Endodermal cell (in vitro differentiated cells): ENCODE measurements around the gene ULBP1. TPM values are rescaled to one million over a fixed set of nuclear protein-coding genes. Genes with fewer than 3 reads are reported as not detected.

Source experiments
- DNase-seq: peaks from one replicate; pipeline ENCODE4 v3.0.0-alpha.2; 2017
- H3K27ac ChIP-seq: 2 replicates; pipeline ENCODE4 v1.5.1; 2013; ENCODE audit warnings: mild to moderate bottlenecking, low read depth, low read length, moderate library complexity
- H3K27me3 ChIP-seq: 2 replicates; pipeline ENCODE4 v1.6.1; 2013; ENCODE audit warnings: mild to moderate bottlenecking, low read length, moderate library complexity; ENCODE audit not compliant: insufficient read depth, control insufficient read depth, poor library complexity, severe bottlenecking
- H3K36me3 ChIP-seq: 2 replicates; pipeline ENCODE4 v1.7.0; 2013; ENCODE audit warnings: mild to moderate bottlenecking, low read length, moderate library complexity; ENCODE audit not compliant: control insufficient read depth, insufficient read depth
- H3K4me1 ChIP-seq: one replicate; pipeline ENCODE4 v1.7.0; 2013; ENCODE audit warnings: low read length; ENCODE audit not compliant: control insufficient read depth, insufficient read depth
- H3K4me3 ChIP-seq: 2 replicates; pipeline ENCODE4 v1.5.1; 2013; ENCODE audit warnings: mild to moderate bottlenecking, low read length, moderate library complexity
- H3K9ac ChIP-seq: 2 replicates; pipeline ENCODE4 v1.6.1; 2013; ENCODE audit warnings: mild to moderate bottlenecking, low read length, moderate library complexity; ENCODE audit not compliant: poor library complexity, severe bottlenecking; ENCODE audit errors: extremely low read depth
- H3K9me3 ChIP-seq: 2 replicates; pipeline ENCODE4 v1.6.1; 2013; ENCODE audit warnings: mild to moderate bottlenecking, low read length, moderate library complexity; ENCODE audit not compliant: control insufficient read depth
- H3K27ac Mint-ChIP-seq: 2 replicates; pipeline ENCODE4 v1.8.0; 2020; ENCODE audit warnings: mixed read lengths
- H3K27me3 Mint-ChIP-seq: 2 replicates; pipeline ENCODE4 v1.8.0; 2021; ENCODE audit warnings: mild to moderate bottlenecking, mixed read lengths; ENCODE audit not compliant: insufficient read depth
- H3K36me3 Mint-ChIP-seq: 2 replicates; pipeline ENCODE4 v1.8.0; 2020; ENCODE audit warnings: low read depth, mixed read lengths
- H3K4me1 Mint-ChIP-seq: 2 replicates; pipeline ENCODE4 v1.8.0; 2020; ENCODE audit warnings: mixed read lengths
- H3K4me3 Mint-ChIP-seq: 2 replicates; pipeline ENCODE4 v1.8.0; 2020; ENCODE audit warnings: mild to moderate bottlenecking, moderate library complexity, mixed read lengths
- H3K9me3 Mint-ChIP-seq: 2 replicates; pipeline ENCODE4 v1.8.0; 2020; ENCODE audit warnings: mild to moderate bottlenecking, mixed read lengths
- WGBS, 2 experiments: methylation state at CpG; one replicate each; pipeline versions ENCODE4 v1.1.5 to v1.1.7; 2013; ENCODE audit warnings: missing lambda C conversion rate in 2 of 2, mixed read lengths in 1 of 2; ENCODE audit not compliant: insufficient coverage in 1 of 2, insufficient read length in 1 of 2; 5-methylcytosine and 5-hydroxymethylcytosine counted together
- total RNA-seq, 2 donors: library from RNA; stranded (reverse); fragmentation: NEBNext Ultra II Directional in 1 of 2; extraction: Animal tissue kit (Norgen Biotek cat#: 25700) in 1 of 2; gene quantifications; 2 replicates in 1 of 2; 3 replicates in 1 of 2; pipeline ENCODE4 v1.2.1, GENCODE V29; 2021
- TF ChIP-seq, protein P1 (sequence below): fragments of 200-600 bp; sonication (generic); conservative IDR thresholded peaks from 2 replicates; pipeline ENCODE4 v1.5.0; 2021; ENCODE audit warnings: antibody characterized with exemption, mild to moderate bottlenecking

Gene ULBP1
- total RNA-seq, 2 donors from 2014 or later, result 0.31 to 0.55 TPM

DNA sequence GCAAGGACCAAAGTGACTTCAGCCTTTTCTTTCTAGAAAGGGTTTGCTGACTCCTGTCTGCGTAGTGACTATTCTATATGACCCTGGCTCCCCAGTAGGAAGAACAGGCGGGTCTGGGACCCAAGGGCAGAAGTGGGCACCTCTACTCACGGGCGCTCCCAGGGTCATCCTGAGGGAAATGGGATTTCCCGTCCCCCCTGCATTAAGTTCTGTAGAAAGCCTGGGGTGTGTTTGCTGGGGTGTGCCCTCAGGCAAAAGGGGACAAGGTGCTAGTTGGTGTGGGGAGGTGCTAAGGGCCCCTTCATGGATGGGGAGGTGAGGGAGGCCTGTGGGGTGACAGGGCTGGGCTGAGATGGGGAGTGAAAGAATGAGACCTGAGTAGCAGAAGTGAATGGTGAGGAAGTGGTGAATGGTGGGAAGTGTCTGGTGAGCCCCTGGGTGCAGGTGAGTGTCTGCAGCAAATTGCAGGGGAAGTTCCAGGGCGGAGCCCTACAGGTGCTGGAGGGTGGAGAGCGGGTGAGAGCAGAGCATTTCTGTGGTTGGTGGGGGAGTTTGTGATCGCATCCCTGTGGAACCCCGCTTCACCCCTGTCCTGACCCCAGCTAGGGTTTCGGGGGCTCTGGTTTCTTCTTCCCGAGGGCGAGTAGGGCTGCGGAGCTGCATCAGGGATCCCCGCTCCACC is 40.5 kb downstream of the ULBP1 start:
- WGBS, 2 experiments, result 32 to 33% methylated on average over 5 to 14 of the region's 14 CpGs

DNA sequence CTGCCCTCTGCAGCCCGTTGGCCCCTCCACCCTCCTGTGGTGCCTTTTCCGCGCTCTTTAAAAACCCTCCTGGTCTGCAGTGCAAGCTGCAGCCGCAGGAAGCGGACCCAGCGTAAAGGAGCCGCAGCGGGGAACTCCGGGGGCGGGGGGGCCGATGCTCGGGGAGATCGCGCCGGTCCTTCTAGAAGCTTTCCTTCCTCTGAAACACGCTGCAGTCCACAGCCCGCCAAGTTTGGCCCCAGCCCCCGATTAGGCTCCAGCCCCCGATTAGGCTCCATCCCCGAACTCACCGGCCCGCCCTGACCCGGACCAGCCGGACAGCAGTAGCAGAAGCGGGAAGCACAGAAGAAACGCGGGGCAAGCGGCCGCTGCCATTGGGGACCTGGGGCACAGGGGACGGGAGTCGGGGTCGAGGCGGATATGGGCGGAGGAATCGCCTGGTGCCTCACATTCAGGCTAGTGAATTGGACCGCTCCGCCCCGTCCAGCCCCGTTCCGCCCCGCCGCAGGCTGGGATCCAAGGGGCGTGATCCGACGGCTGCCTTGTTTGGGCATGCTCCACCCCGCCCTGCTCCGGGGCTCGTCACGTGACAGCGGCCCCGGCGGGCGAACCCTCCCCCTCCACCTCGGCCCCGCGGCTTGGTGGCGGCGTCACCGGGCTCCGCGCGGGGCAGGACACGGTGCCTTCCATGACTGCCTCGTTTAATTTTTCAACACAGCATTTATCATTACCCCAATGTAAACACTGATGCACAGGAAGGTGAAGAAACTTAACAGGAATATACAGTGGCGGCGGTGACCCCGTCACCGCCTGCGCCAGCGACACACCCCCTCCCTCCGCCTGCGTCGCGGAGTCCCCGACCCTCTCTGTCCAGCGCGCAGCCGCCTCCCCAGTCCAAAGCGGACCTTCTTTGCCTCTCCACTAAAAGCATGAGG is 41.3 kb downstream of the ULBP1 start:
- TF ChIP-seq, protein P1, sequence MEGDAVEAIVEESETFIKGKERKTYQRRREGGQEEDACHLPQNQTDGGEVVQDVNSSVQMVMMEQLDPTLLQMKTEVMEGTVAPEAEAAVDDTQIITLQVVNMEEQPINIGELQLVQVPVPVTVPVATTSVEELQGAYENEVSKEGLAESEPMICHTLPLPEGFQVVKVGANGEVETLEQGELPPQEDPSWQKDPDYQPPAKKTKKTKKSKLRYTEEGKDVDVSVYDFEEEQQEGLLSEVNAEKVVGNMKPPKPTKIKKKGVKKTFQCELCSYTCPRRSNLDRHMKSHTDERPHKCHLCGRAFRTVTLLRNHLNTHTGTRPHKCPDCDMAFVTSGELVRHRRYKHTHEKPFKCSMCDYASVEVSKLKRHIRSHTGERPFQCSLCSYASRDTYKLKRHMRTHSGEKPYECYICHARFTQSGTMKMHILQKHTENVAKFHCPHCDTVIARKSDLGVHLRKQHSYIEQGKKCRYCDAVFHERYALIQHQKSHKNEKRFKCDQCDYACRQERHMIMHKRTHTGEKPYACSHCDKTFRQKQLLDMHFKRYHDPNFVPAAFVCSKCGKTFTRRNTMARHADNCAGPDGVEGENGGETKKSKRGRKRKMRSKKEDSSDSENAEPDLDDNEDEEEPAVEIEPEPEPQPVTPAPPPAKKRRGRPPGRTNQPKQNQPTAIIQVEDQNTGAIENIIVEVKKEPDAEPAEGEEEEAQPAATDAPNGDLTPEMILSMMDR, result peak; percentile 15
- Mint-ChIP-seq H3K27ac (peak overlapping the region; percentile 82), H3K9me3 (no peaks in the 10 kb centered on the region), H3K4me1 (peaks cover 6% of the 10 kb centered on the region), H3K27me3 (peaks cover 55% of the 10 kb centered on the region), H3K36me3 (peaks cover 1% of the 10 kb centered on the region), H3K4me3 (peak overlapping the region; percentile 77)
- H3K27ac ChIP-seq, result no peak overlapping the region
- peak; percentile 99 for DNase-seq
- H3K9ac ChIP-seq, result no peak overlapping the region
- no peaks in the 10 kb centered on the region for H3K9me3 ChIP-seq
- no peaks in the 10 kb centered on the region for H3K4me1 ChIP-seq
- H3K36me3 ChIP-seq, result no peaks in the 10 kb centered on the region
- 0 to 1% methylated on average over 28 to 79 of the region's 79 CpGs for WGBS, 2 experiments
- H3K4me3 ChIP-seq, result peak overlapping the region; percentile 83
- peaks cover 57% of the 10 kb centered on the region for H3K27me3 ChIP-seq

More for the DNA sequence above, 40.5 kb downstream of the ULBP1 start:
- H3K4me1 ChIP-seq, result no peaks in the 10 kb centered on the region
- Mint-ChIP-seq H3K9me3 (no peaks in the 10 kb centered on the region), H3K27ac (no peak overlapping the region), H3K4me3 (peak overlapping the region; percentile 77), H3K36me3 (peaks cover 1% of the 10 kb centered on the region), H3K4me1 (peaks cover 6% of the 10 kb centered on the region), H3K27me3 (peaks cover 46% of the 10 kb centered on the region)
- no peak overlapping the region for H3K9ac ChIP-seq
- TF ChIP-seq, protein P1, result no peak
- H3K9me3 ChIP-seq, result no peaks in the 10 kb centered on the region
- no peak for DNase-seq
- H3K27ac ChIP-seq, result no peak overlapping the region
- H3K36me3 ChIP-seq, result no peaks in the 10 kb centered on the region
- H3K27me3 ChIP-seq, result peaks cover 49% of the 10 kb centered on the region
- H3K4me3 ChIP-seq, result peak overlapping the region; percentile 83

DNA sequence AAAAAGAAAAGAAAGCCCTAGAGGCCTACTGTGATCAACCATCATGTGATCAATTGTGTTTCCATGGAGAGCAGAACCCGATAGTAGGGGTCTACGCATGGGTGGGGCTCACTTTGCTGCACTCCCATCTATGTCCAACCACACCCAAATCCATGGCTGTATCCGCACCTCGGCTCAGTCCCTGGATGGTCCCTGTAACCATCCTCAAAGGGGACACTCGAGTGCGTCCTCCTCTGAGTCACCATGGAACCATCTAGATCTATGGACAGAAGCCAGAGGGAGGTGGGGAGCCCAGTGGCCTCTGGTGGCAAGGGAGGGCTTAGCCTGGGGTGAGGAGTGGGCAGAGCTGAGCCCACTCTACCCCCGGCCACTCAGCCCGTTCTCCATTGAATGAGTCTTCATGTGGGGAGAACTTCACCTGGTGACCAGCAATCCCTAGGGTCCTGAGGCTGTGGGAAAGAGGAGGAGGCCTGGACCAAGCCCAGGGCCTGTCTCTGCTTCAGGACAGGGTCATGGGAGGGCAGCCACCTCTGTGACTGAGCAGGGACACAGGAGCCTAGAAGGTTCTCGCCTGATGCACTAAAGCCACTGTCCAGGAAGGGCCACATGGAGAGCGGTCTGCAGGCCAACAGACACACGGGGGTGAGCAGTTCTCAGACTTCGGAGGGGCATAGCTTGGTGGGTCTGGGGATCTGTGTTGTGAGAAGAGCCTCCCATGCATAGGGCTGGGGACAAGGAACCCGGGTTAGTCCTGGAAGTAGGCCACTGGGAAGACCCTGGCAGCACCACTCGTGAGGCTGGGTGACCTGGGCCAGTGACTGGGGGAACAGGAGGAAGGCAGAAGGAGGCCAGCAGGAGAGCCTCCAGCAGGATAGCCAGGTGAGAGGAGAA is 42.3 kb downstream of the ULBP1 start:
- TF ChIP-seq, protein P1, result no peak
- Mint-ChIP-seq H3K4me3 (peak overlapping the region; percentile 77), H3K36me3 (no peaks in the 10 kb centered on the region), H3K9me3 (no peaks in the 10 kb centered on the region), H3K4me1 (peaks cover 6% of the 10 kb centered on the region), H3K27ac (peak overlapping the region; percentile 82), H3K27me3 (peaks cover 64% of the 10 kb centered on the region)
- H3K9me3 ChIP-seq, result no peaks in the 10 kb centered on the region
- DNase-seq, result peak; percentile 36
- WGBS, 2 experiments, result 74 to 93% methylated on average over 8 to 14 of the region's 14 CpGs
- peaks cover 66% of the 10 kb centered on the region for H3K27me3 ChIP-seq
- H3K4me1 ChIP-seq, result no peaks in the 10 kb centered on the region
- H3K27ac ChIP-seq, result no peak overlapping the region
- peak overlapping the region; percentile 83 for H3K4me3 ChIP-seq
- no peak overlapping the region for H3K9ac ChIP-seq
- no peaks in the 10 kb centered on the region for H3K36me3 ChIP-seq
